CD4-positive, alpha-beta T cell treated with Interleukin-1 beta for 1 hour (primary cell): ENCODE results near the gene CCNY.

Experiments used
- DNase-seq, 2 donors: peaks; one replicate each; pipeline ENCODE4 v3.0.0-alpha.2; 2020 to 2022

CCNY gene

GRCh38 chr10:35598379-35598778 lies 262.1 kb downstream of the CCNY start:
- DNase-seq: no peak

GRCh38 chr10:35600193-35600592 lies 263.9 kb downstream of the CCNY start:
- no peak for DNase-seq

GRCh38 chr10:35605191-35605590 lies 268.9 kb downstream of the CCNY start, which contains the start of gene GJD4:
Gene GJD4 (plus strand): TSS chr10:35605341. CDS start chr10:35605568, 227 bp downstream.
- no peak for DNase-seq

- no peak for DNase-seq
These were observed 270.1 kb downstream of the CCNY start for GRCh38 chr10:35606430-35606829.

GRCh38 chr10:35607475-35608327 lies 271.4 kb downstream of the CCNY start:
- no peak for DNase-seq

GRCh38 chr10:35608328-35608672 lies 272.0 kb downstream of the CCNY start:
- DNase-seq: no peak

- DNase-seq: no peak
These were observed 275.4 kb downstream of the CCNY start for GRCh38 chr10:35611750-35612149.

- DNase-seq: no peak
These were observed 276.2 kb downstream of the CCNY start for GRCh38 chr10:35612385-35613106.

- no peak for DNase-seq
These were observed 276.8 kb downstream of the CCNY start for GRCh38 chr10:35613107-35613440.

- no peak for DNase-seq
These were observed 277.4 kb downstream of the CCNY start for GRCh38 chr10:35613597-35614226.

- no peak for DNase-seq
These were observed 278.0 kb downstream of the CCNY start for GRCh38 chr10:35614312-35614711.
